Large intestine (tissue), 12 donors: ENCODE data around the gene HADHB. TPM values are rescaled to one million over a fixed set of nuclear protein-coding genes. Genes with fewer than 3 reads are reported as not detected.

ENCODE experiments used
- DNase-seq, 2 donors: peaks; one replicate each; pipeline versions ENCODE4 v3.0.0 to v3.0.0-alpha.2; 2013
- H3K27ac ChIP-seq: one replicate; pipeline ENCODE4 v1.5.1; 2013; ENCODE audit warnings: low read length
- H3K27me3 ChIP-seq: 2 replicates; pipeline ENCODE4 v1.6.1; 2013; ENCODE audit warnings: low read length; ENCODE audit not compliant: control insufficient read depth, insufficient read depth
- H3K36me3 ChIP-seq: 2 replicates; pipeline ENCODE4 v1.6.1; 2013; ENCODE audit warnings: low read length; ENCODE audit not compliant: control insufficient read depth, insufficient read depth
- H3K4me1 ChIP-seq: one replicate; pipeline ENCODE4 v1.6.1; 2013; ENCODE audit warnings: low read length; ENCODE audit not compliant: control insufficient read depth, insufficient read depth
- H3K4me3 ChIP-seq: one replicate; pipeline ENCODE4 v1.5.1; 2013; ENCODE audit warnings: low read length
- H3K9me3 ChIP-seq: one replicate; pipeline ENCODE4 v1.6.1; 2013; ENCODE audit warnings: mild to moderate bottlenecking, low read depth, low read length, moderate library complexity; ENCODE audit not compliant: control insufficient read depth
- WGBS: methylation state at CpG from one replicate; pipeline ENCODE4 v1.1.5; 2013; ENCODE audit warnings: low lambda C conversion rate; ENCODE audit not compliant: insufficient coverage; 5-methylcytosine and 5-hydroxymethylcytosine counted together
- long read RNA-seq, 11 donors: transcript quantifications; one replicate each; lab custom pipeline, GENCODE V29; 2026
- polyA plus RNA-seq: library from polyadenylated mRNA; unstranded; fragments of 120-200 nt; gene quantifications from one replicate; pipeline ENCODE4 v1.2.1, GENCODE V29; 2013

The HADHB gene
- 115 TPM for polyA plus RNA-seq
- long read RNA-seq, donor 1, transcript HADHB-201 (16 exons, 2,044 nt) = major isoform, 16 of 31 reads
- long read RNA-seq, donor 1, partial matches to known transcripts = 14 of 31 reads
- long read RNA-seq, donor 1, other reads (novel, unspliced or antisense) = 0 of 31 reads
- long read RNA-seq, donor 2, transcript HADHB-201 (16 exons, 2,044 nt) = major isoform, 31 of 60 reads
- long read RNA-seq, donor 2, partial matches to known transcripts = 25 of 60 reads
- long read RNA-seq, donor 2, other reads (novel, unspliced or antisense) = 0 of 60 reads
- long read RNA-seq, donor 3 = 0 reads
- long read RNA-seq, donor 4, partial matches to known transcripts = 0 of 4 reads
- long read RNA-seq, donor 4, other reads (novel, unspliced or antisense) = 0 of 4 reads
- long read RNA-seq, donor 5, transcript HADHB-201 (16 exons, 2,044 nt) = major isoform, 16 of 17 reads
- long read RNA-seq, donor 5, partial matches to known transcripts = 0 of 17 reads
- long read RNA-seq, donor 5, other reads (novel, unspliced or antisense) = 0 of 17 reads
- long read RNA-seq, donor 6, transcript HADHB-201 (16 exons, 2,044 nt) = major isoform, 32 of 65 reads
- long read RNA-seq, donor 6, partial matches to known transcripts = 31 of 65 reads
- long read RNA-seq, donor 6, other reads (novel, unspliced or antisense) = 0 of 65 reads
- long read RNA-seq, donor 7, transcript HADHB-201 (16 exons, 2,044 nt) = major isoform, 13 of 17 reads
- long read RNA-seq, donor 7, partial matches to known transcripts = 0 of 17 reads
- long read RNA-seq, donor 7, other reads (novel, unspliced or antisense) = 0 of 17 reads
- long read RNA-seq, donor 8, transcript HADHB-201 (16 exons, 2,044 nt) = major isoform, 27 of 72 reads
- long read RNA-seq, donor 8, partial matches to known transcripts = 39 of 72 reads
- long read RNA-seq, donor 8, other reads (novel, unspliced or antisense) = 0 of 72 reads
- long read RNA-seq, donor 9, transcript HADHB-201 (16 exons, 2,044 nt) = major isoform, 35 of 51 reads
- long read RNA-seq, donor 9, partial matches to known transcripts = 12 of 51 reads
- long read RNA-seq, donor 9, other reads (novel, unspliced or antisense) = 0 of 51 reads
- long read RNA-seq, donor 10, transcript HADHB-201 (16 exons, 2,044 nt) = major isoform, 30 of 41 reads
- long read RNA-seq, donor 10, partial matches to known transcripts = 11 of 41 reads
- long read RNA-seq, donor 10, other reads (novel, unspliced or antisense) = 0 of 41 reads
- long read RNA-seq, donor 11, transcript HADHB-201 (16 exons, 2,044 nt) = major isoform, 27 of 46 reads
- long read RNA-seq, donor 11, partial matches to known transcripts = 18 of 46 reads
- long read RNA-seq, donor 11, other reads (novel, unspliced or antisense) = 0 of 46 reads

- Histone ChIP-seq H3K9me3 (no peaks in the 10 kb centered on the region), H3K36me3 (no peaks in the 10 kb centered on the region), H3K4me3 (peak within 1 kb of the TSS; percentile 88), H3K27me3 (no peaks in the 10 kb centered on the region), H3K4me1 (peaks cover 23% of the 10 kb centered on the region), H3K27ac (peak within 1 kb of the TSS; percentile 95)
- no CpG with 5 or more reads among the region's 63 CpGs for WGBS
- peak; percentile 92 to 96 for DNase-seq
Measured at GRCh38 chr2:26244309-26245230, at the start of gene HADHB, which contains the start of gene HADHA. HADHB (plus strand) TSS chr2:26244939; CDS start chr2:26254255, 9,316 bp downstream. HADHA (minus strand) TSS chr2:26244632; CDS start chr2:26244596, 36 bp downstream.

GRCh38 chr2:26195040-26195984 is 49.4 kb upstream of the HADHB start:
- Histone ChIP-seq H3K27ac (no peak overlapping the region), H3K4me1 (no peaks in the 10 kb centered on the region), H3K27me3 (no peaks in the 10 kb centered on the region), H3K36me3 (peaks cover 89% of the 10 kb centered on the region), H3K9me3 (no peaks in the 10 kb centered on the region), H3K4me3 (no peak overlapping the region)
- WGBS = 75% methylated on average over 2 of the region's 12 CpGs
- no peak for DNase-seq

GRCh38 chr2:26196683-26197418 is 47.9 kb upstream of the HADHB start:
- DNase-seq = no peak
- Histone ChIP-seq H3K36me3 (peaks cover 87% of the 10 kb centered on the region), H3K4me3 (no peak overlapping the region), H3K9me3 (no peaks in the 10 kb centered on the region), H3K4me1 (no peaks in the 10 kb centered on the region), H3K27me3 (no peaks in the 10 kb centered on the region), H3K27ac (no peak overlapping the region)
- WGBS = no CpG with 5 or more reads among the region's 9 CpGs

GRCh38 chr2:26197516-26197915 is 47.2 kb upstream of the HADHB start:
- no peak overlapping the region for H3K4me3 ChIP-seq
- H3K36me3 ChIP-seq = peaks cover 87% of the 10 kb centered on the region
- 100% methylated on average over 1 of the region's 4 CpGs for WGBS
- no peak overlapping the region for H3K27ac ChIP-seq
- DNase-seq = no peak
- no peaks in the 10 kb centered on the region for H3K27me3 ChIP-seq
- no peaks in the 10 kb centered on the region for H3K9me3 ChIP-seq
- H3K4me1 ChIP-seq = no peaks in the 10 kb centered on the region

GRCh38 chr2:26202981-26203490 is 41.7 kb upstream of the HADHB start:
- no CpG with 5 or more reads among the region's 1 CpG for WGBS
- H3K36me3 ChIP-seq = peaks cover 68% of the 10 kb centered on the region
- H3K27me3 ChIP-seq = no peaks in the 10 kb centered on the region
- no peaks in the 10 kb centered on the region for H3K4me1 ChIP-seq
- no peak overlapping the region for H3K27ac ChIP-seq
- no peak overlapping the region for H3K4me3 ChIP-seq
- no peak for DNase-seq
- H3K9me3 ChIP-seq = no peaks in the 10 kb centered on the region

DNA sequence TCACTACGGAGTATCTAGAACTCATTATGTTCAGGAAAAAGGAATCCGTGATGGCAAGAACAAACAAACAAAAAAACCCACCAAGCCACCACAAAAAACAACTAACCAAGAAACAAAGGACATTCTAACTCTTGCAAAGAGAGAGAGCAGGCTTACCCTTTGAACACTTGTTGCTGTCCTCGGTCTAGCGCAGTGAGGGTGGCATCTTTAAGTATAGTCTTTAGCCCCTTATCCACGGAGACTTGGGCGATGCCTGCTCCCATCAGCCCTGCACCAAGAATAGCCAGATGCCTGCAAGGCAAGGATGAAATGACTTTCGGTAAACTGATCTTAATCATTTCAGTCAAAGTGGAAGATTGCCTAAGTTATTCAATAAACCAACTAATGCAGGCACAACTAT is 40.8 kb upstream of the HADHB start:
- Histone ChIP-seq H3K36me3 (peaks cover 68% of the 10 kb centered on the region), H3K27ac (no peak overlapping the region), H3K4me1 (no peaks in the 10 kb centered on the region), H3K27me3 (no peaks in the 10 kb centered on the region), H3K9me3 (no peaks in the 10 kb centered on the region), H3K4me3 (no peak overlapping the region)
- 75% methylated on average over 2 of the region's 7 CpGs for WGBS
- no peak for DNase-seq

DNA sequence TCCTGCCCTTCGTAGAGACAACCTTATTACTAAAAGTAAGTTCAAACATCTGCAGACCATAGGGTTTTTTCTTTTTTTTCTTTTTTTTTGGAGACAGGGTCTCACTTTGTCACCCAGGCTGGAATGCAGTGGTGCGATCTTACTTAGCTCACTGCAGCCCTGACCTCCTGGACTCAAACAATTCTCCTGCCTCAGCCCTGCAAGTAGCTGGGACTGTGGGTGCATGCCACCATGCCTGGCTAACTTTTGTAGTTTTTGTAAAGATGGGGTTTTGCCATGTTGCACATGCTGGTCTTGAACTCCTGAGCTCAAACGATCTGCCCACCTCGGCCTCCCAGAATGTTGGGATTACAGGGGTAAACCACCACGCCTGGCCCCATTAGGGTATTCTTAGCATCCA is 32.7 kb upstream of the HADHB start:
- DNase-seq = no peak
- no peak overlapping the region for H3K27ac ChIP-seq
- H3K4me1 ChIP-seq = no peaks in the 10 kb centered on the region
- no peaks in the 10 kb centered on the region for H3K27me3 ChIP-seq
- H3K9me3 ChIP-seq = no peaks in the 10 kb centered on the region
- H3K4me3 ChIP-seq = no peak overlapping the region
- 100% methylated on average over 2 of the region's 5 CpGs for WGBS
- H3K36me3 ChIP-seq = peaks cover 72% of the 10 kb centered on the region

GRCh38 chr2:26214759-26215158 is 30.0 kb upstream of the HADHB start:
- Histone ChIP-seq H3K4me3 (no peak overlapping the region), H3K4me1 (no peaks in the 10 kb centered on the region), H3K27me3 (no peaks in the 10 kb centered on the region), H3K27ac (no peak overlapping the region), H3K9me3 (peaks cover 8% of the 10 kb centered on the region), H3K36me3 (peaks cover 68% of the 10 kb centered on the region)
- no peak for DNase-seq
- no CpG with 5 or more reads among the region's 1 CpG for WGBS
